WTC11 (cell line): Measurements from ENCODE around the gene STAM. TPM values are rescaled to one million over a fixed set of nuclear protein-coding genes. Genes with fewer than 3 reads are reported as not detected.

Experiments
- ATAC-seq: fragments of 200-7000 bp; cut with Tn5 transposase; 2 replicates; pipeline ENCODE4 v1.10.0; 2021; ENCODE audit warnings: mild to moderate bottlenecking, moderate library complexity
- CTCF ChIA-PET: fragments of 300-600 bp; sonication (Branson Sonifier 250); formaldehyde crosslinking; loops from one replicate; lab custom pipeline; 2021; ENCODE audit warnings: antibody characterized with exemption; lab: Charles Lee
- POLR2A ChIA-PET: fragments of 350-600 bp; sonication (Branson Sonifier 250); formaldehyde crosslinking; loops from one replicate; lab custom pipeline; 2021; ENCODE audit warnings: antibody characterized with exemption; lab: Charles Lee
- DNase-seq: peaks from one replicate; pipeline ENCODE4 v3.0.0; 2021; ENCODE audit warnings: low spot score
- H3K27ac Mint-ChIP-seq: 2 replicates; pipeline ENCODE4 v1.8.0; 2021; ENCODE audit warnings: mixed read lengths
- H3K27me3 Mint-ChIP-seq: 2 replicates; pipeline ENCODE4 v1.8.0; 2021; ENCODE audit warnings: low read depth, mild to moderate bottlenecking, moderate library complexity, mixed read lengths
- H3K36me3 Mint-ChIP-seq: 2 replicates; pipeline ENCODE4 v1.8.0; 2021; ENCODE audit warnings: mixed read lengths
- H3K4me1 Mint-ChIP-seq: 2 replicates; pipeline ENCODE4 v1.8.0; 2022; ENCODE audit warnings: mixed read lengths
- H3K4me3 Mint-ChIP-seq: 2 replicates; pipeline ENCODE4 v1.8.0; 2021; ENCODE audit warnings: mild to moderate bottlenecking, moderate library complexity, mixed read lengths
- H3K9me3 Mint-ChIP-seq: 2 replicates; pipeline ENCODE4 v1.8.0; 2021; ENCODE audit warnings: mixed read lengths
- ATF2 ChIP-seq: sonication (generic); formaldehyde crosslinking; IDR thresholded peaks from 2 replicates; pipeline ENCODE4 v1.8.1; 2022; ENCODE audit warnings: low read depth, missing genetic modification reagents, borderline replicate concordance
- CREB1 ChIP-seq: sonication (generic); formaldehyde crosslinking; IDR thresholded peaks from 2 replicates; pipeline ENCODE4 v1.8.0; 2023; ENCODE audit warnings: mild to moderate bottlenecking, missing genetic modification reagents
- CREM ChIP-seq: sonication (generic); formaldehyde crosslinking; IDR thresholded peaks from 2 replicates; pipeline ENCODE4 v1.8.1; 2022; ENCODE audit warnings: mild to moderate bottlenecking, missing genetic modification reagents, moderate library complexity
- E2F1 ChIP-seq: sonication (generic); formaldehyde crosslinking; IDR thresholded peaks from 2 replicates; pipeline ENCODE4 v1.8.0; 2022; ENCODE audit warnings: mild to moderate bottlenecking, missing genetic modification reagents
- E2F5 ChIP-seq: sonication (generic); formaldehyde crosslinking; IDR thresholded peaks from 2 replicates; pipeline ENCODE4 v1.8.1; 2022; ENCODE audit warnings: mild to moderate bottlenecking, moderate library complexity, missing genetic modification reagents
- EMX1 ChIP-seq: fragments of 250-450 bp; sonication (Bioruptor Pico); IDR thresholded peaks from 2 replicates; pipeline ENCODE4 v1.8.0; 2021; ENCODE audit warnings: mild to moderate bottlenecking
- ERG ChIP-seq: fragments of 250-450 bp; sonication (Bioruptor Pico); IDR thresholded peaks from 2 replicates; pipeline ENCODE4 v1.8.0; 2021; ENCODE audit warnings: mild to moderate bottlenecking
- GABPB1 ChIP-seq: sonication (generic); formaldehyde crosslinking; IDR thresholded peaks from 2 replicates; pipeline ENCODE4 v1.8.1; 2023; ENCODE audit warnings: mild to moderate bottlenecking, missing genetic modification reagents
- MXD4 ChIP-seq: fragments of 250-450 bp; sonication (Bioruptor Pico); IDR thresholded peaks from 2 replicates; pipeline ENCODE4 v1.8.0; 2021; ENCODE audit warnings: mild to moderate bottlenecking, moderate library complexity, borderline replicate concordance
- NR1H2 ChIP-seq: sonication (generic); formaldehyde crosslinking; IDR thresholded peaks from 2 replicates; pipeline ENCODE4 v1.9.0; 2021; ENCODE audit warnings: mild to moderate bottlenecking, moderate library complexity, missing genetic modification reagents
- PRDM15 ChIP-seq: sonication (generic); formaldehyde crosslinking; IDR thresholded peaks from 2 replicates; pipeline ENCODE4 v1.8.0; 2022; ENCODE audit warnings: missing genetic modification reagents
- RELA ChIP-seq: sonication (generic); formaldehyde crosslinking; IDR thresholded peaks from 2 replicates; pipeline ENCODE4 v1.8.1; 2022; ENCODE audit warnings: missing genetic modification reagents, mild to moderate bottlenecking, borderline replicate concordance
- RORB ChIP-seq: fragments of 250-450 bp; sonication (Bioruptor Pico); IDR thresholded peaks from 2 replicates; pipeline ENCODE4 v1.9.0; 2021; ENCODE audit warnings: mild to moderate bottlenecking
- SOX15 ChIP-seq: fragments of 250-450 bp; sonication (Bioruptor Pico); IDR thresholded peaks from 2 replicates; pipeline ENCODE4 v1.9.0; 2021; ENCODE audit warnings: mild to moderate bottlenecking
- SP1 ChIP-seq: sonication (generic); formaldehyde crosslinking; conservative IDR thresholded peaks from 2 replicates; pipeline ENCODE4 v1.8.1; 2022; ENCODE audit warnings: missing genetic modification reagents
- TEAD1 ChIP-seq: sonication (generic); formaldehyde crosslinking; IDR thresholded peaks from 2 replicates; pipeline ENCODE4 v1.8.0; 2022; ENCODE audit warnings: mild to moderate bottlenecking, missing genetic modification reagents
- ZNF317 ChIP-seq: sonication (generic); formaldehyde crosslinking; IDR thresholded peaks from 2 replicates; pipeline ENCODE4 v1.8.1; 2023; ENCODE audit warnings: low read depth, mild to moderate bottlenecking, moderate library complexity, missing genetic modification reagents, borderline replicate concordance
- total RNA-seq: library from RNA; stranded (reverse); gene quantifications from 3 replicates; pipeline ENCODE4 v1.2.3, GENCODE V29; 2021
- TF ChIP-seq, protein P1 (sequence below): fragments of 250-450 bp; sonication (Bioruptor Pico); IDR thresholded peaks from 2 replicates; pipeline ENCODE4 v1.9.0; 2021; ENCODE audit warnings: moderate library complexity, mild to moderate bottlenecking, inconsistent platforms, borderline replicate concordance
- TF ChIP-seq, protein P2 (sequence below): sonication (generic); formaldehyde crosslinking; IDR thresholded peaks from 2 replicates; pipeline ENCODE4 v1.8.1; 2023; ENCODE audit warnings: mild to moderate bottlenecking, missing genetic modification reagents
- TF ChIP-seq, protein P3 (sequence below): sonication (generic); formaldehyde crosslinking; IDR thresholded peaks from 2 replicates; pipeline ENCODE4 v1.8.0; 2022; ENCODE audit warnings: mild to moderate bottlenecking, missing genetic modification reagents

The STAM gene
- total RNA-seq, 1 experiment from 2014 or later, result 24.2 TPM

GRCh38 chr10:17637869-17638268 is 6.1 kb upstream of the STAM start (continued):
- TF ChIP-seq E2F1 (CRISPR knock-in tag) (no peak), ATF2 (no peak), CREB1 (CRISPR knock-in tag) (no peak), RELA (CRISPR knock-in tag) (no peak)
- TF ChIP-seq, protein P1, sequence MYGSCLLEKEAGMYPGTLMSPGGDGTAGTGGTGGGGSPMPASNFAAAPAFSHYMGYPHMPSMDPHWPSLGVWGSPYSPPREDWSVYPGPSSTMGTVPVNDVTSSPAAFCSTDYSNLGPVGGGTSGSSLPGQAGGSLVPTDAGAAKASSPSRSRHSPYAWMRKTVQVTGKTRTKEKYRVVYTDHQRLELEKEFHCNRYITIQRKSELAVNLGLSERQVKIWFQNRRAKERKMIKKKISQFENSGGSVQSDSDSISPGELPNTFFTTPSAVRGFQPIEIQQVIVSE (CRISPR knock-in tag), result no peak
- TF ChIP-seq, all 79 proteins: peak for 0

- CTCF ChIA-PET, result no interaction called here
- no peak for ATAC-seq
Measured at GRCh38 chr10:17640331-17640816, 3.6 kb upstream of the STAM start.

More at GRCh38 chr10:17640331-17640816, 3.6 kb upstream of the STAM start:
- H3K4me1 Mint-ChIP-seq, result peaks cover 13% of the 10 kb centered on the region
- DNase-seq, result no peak
- 0 out of 2 replicates have a peak, but pooled peaks cover 3% of the 10 kb centered on the region for H3K9me3 Mint-ChIP-seq
- H3K27ac Mint-ChIP-seq, result no peak overlapping the region
- no peak overlapping the region for H3K4me3 Mint-ChIP-seq
- POLR2A ChIA-PET, result no interaction called here
- H3K27me3 Mint-ChIP-seq, result no peaks in the 10 kb centered on the region
- TF ChIP-seq ZNF317 (CRISPR knock-in tag) (no peak), GABPB1 (CRISPR knock-in tag) (no peak), E2F1 (CRISPR knock-in tag) (no peak), MXD4 (CRISPR knock-in tag) (no peak), SP1 (no peak), SOX15 (CRISPR knock-in tag) (no peak), E2F5 (CRISPR knock-in tag) (no peak), CREM (CRISPR knock-in tag) (no peak), TEAD1 (CRISPR knock-in tag) (no peak), NR1H2 (CRISPR knock-in tag) (no peak), PRDM15 (CRISPR knock-in tag) (no peak), EMX1 (CRISPR knock-in tag) (no peak), RORB (no peak), ERG (CRISPR knock-in tag) (no peak)
- TF ChIP-seq, protein P2, sequence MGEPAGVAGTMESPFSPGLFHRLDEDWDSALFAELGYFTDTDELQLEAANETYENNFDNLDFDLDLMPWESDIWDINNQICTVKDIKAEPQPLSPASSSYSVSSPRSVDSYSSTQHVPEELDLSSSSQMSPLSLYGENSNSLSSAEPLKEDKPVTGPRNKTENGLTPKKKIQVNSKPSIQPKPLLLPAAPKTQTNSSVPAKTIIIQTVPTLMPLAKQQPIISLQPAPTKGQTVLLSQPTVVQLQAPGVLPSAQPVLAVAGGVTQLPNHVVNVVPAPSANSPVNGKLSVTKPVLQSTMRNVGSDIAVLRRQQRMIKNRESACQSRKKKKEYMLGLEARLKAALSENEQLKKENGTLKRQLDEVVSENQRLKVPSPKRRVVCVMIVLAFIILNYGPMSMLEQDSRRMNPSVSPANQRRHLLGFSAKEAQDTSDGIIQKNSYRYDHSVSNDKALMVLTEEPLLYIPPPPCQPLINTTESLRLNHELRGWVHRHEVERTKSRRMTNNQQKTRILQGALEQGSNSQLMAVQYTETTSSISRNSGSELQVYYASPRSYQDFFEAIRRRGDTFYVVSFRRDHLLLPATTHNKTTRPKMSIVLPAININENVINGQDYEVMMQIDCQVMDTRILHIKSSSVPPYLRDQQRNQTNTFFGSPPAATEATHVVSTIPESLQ (CRISPR knock-in tag), result no peak
- TF ChIP-seq, protein P3, sequence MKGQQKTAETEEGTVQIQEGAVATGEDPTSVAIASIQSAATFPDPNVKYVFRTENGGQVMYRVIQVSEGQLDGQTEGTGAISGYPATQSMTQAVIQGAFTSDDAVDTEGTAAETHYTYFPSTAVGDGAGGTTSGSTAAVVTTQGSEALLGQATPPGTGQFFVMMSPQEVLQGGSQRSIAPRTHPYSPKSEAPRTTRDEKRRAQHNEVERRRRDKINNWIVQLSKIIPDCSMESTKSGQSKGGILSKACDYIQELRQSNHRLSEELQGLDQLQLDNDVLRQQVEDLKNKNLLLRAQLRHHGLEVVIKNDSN (CRISPR knock-in tag), result no peak
- no peaks in the 10 kb centered on the region for H3K36me3 Mint-ChIP-seq
